HepG2 (cell line): ENCODE results near the gene SPIRE1. TPM values are rescaled to one million over a fixed set of nuclear protein-coding genes. Genes with fewer than 3 reads are reported as not detected.
A peak's percentile ranks its signal among the peaks of the same experiment; 100 is the strongest.

ENCODE experiments used
- DR1 ChIP-seq: sonication (generic); formaldehyde crosslinking; IDR thresholded peaks from 2 replicates; pipeline ENCODE4 v1.8.0; 2021; ENCODE audit warnings: mild to moderate bottlenecking, missing genetic modification reagents, inconsistent platforms
- HNRNPL ChIP-seq: fragments of 200-400 bp; formaldehyde crosslinking; IDR thresholded peaks from 2 replicates; pipeline ENCODE4 v1.6.1; 2017; ENCODE audit warnings: mild to moderate bottlenecking, low read depth, low read length
- KMT2A ChIP-seq: sonication (generic); formaldehyde crosslinking; IDR thresholded peaks from 2 replicates; pipeline ENCODE4 v1.4.0; 2020; ENCODE audit warnings: missing genetic modification reagents
- LCORL ChIP-seq, 2 experiments: fragments of 450-650 bp in 1 of 2; sonication (generic) in 1 of 2; formaldehyde crosslinking in 1 of 2; IDR thresholded peaks; 2 replicates each; pipeline versions ENCODE4 v1.5.0 to v1.6.1; 2017 to 2020; ENCODE audit warnings: antibody characterized with exemption in 1 of 2, missing genetic modification reagents in 1 of 2
- LRRFIP1 ChIP-seq: sonication (generic); formaldehyde crosslinking; conservative IDR thresholded peaks from 2 replicates; pipeline ENCODE4 v1.4.0; 2020; ENCODE audit warnings: missing genetic modification reagents
- MXI1 ChIP-seq: IDR thresholded peaks from 3 replicates; pipeline ENCODE4 v1.6.1; 2012; ENCODE audit warnings: low read depth, low read length, inconsistent platforms, borderline replicate concordance
- MYPOP ChIP-seq: sonication (generic); formaldehyde crosslinking; IDR thresholded peaks from 2 replicates; pipeline ENCODE4 v1.8.1; 2023; ENCODE audit warnings: mild to moderate bottlenecking, moderate library complexity, missing genetic modification reagents
- PHB2 ChIP-seq: fragments of 450-650 bp; IDR thresholded peaks from 2 replicates; pipeline ENCODE4 v1.6.1; 2018; ENCODE audit not compliant: partially characterized antibody
- PRDM10 ChIP-seq: sonication (generic); formaldehyde crosslinking; IDR thresholded peaks from 2 replicates; pipeline ENCODE4 v1.4.0; 2020; ENCODE audit warnings: low read depth, missing genetic modification reagents
- SCMH1 ChIP-seq: sonication (generic); formaldehyde crosslinking; IDR thresholded peaks from 2 replicates; pipeline ENCODE4 v1.9.0; 2021; ENCODE audit warnings: missing genetic modification reagents, mild to moderate bottlenecking, borderline replicate concordance
- SIX4 ChIP-seq: sonication (generic); formaldehyde crosslinking; IDR thresholded peaks from 2 replicates; pipeline ENCODE4 v1.4.0; 2020; ENCODE audit warnings: missing genetic modification reagents
- TP53 ChIP-seq: sonication (generic); formaldehyde crosslinking; conservative IDR thresholded peaks from 2 replicates; pipeline ENCODE4 v1.4.0; 2020; ENCODE audit warnings: missing genetic modification reagents
- ZNF430 ChIP-seq: sonication (generic); formaldehyde crosslinking; IDR thresholded peaks from 2 replicates; pipeline ENCODE4 v1.9.0; 2021; ENCODE audit warnings: mild to moderate bottlenecking, missing genetic modification reagents
- ZNF574 ChIP-seq: sonication (generic); formaldehyde crosslinking; IDR thresholded peaks from 2 replicates; pipeline ENCODE4 v1.4.0; 2020; ENCODE audit warnings: missing genetic modification reagents
- ZNF704 ChIP-seq: sonication (generic); formaldehyde crosslinking; IDR thresholded peaks from 2 replicates; pipeline ENCODE4 v1.8.1; 2023; ENCODE audit warnings: mild to moderate bottlenecking, inconsistent platforms, moderate library complexity, missing genetic modification reagents, borderline replicate concordance
- ZNF746 ChIP-seq: sonication (generic); formaldehyde crosslinking; IDR thresholded peaks from 2 replicates; pipeline ENCODE4 v1.8.0; 2022; ENCODE audit warnings: mild to moderate bottlenecking, missing genetic modification reagents
- ZSCAN22 ChIP-seq: sonication (generic); formaldehyde crosslinking; IDR thresholded peaks from 2 replicates; pipeline ENCODE4 v1.4.0; 2020; ENCODE audit warnings: mild to moderate bottlenecking, missing genetic modification reagents
- polyA plus RNA-seq, 8 experiments: library from polyadenylated mRNA; depleted of rRNA in 3 of 8; stranded (reverse) in 7 of 8; unstranded in 1 of 8; fragments of >200 nt; fragmentation: Illumina TruSeq in 4 of 8; extraction: Trizol in 4 of 8; gene quantifications; 2 replicates each; pipeline versions ENCODE4 v1.2.1 to v1.2.3, GENCODE V29; 2011 to 2016; ENCODE audit warnings: low read depth in 4 of 8, missing spikeins in 1 of 8, mixed read lengths in 1 of 8; ENCODE audit not compliant: insufficient read depth in 1 of 8
- total RNA-seq, 5 experiments: library from RNA; depleted of rRNA; stranded (reverse); fragments of >200 nt; fragmentation: Illumina TruSeq; extraction: Trizol; gene quantifications; 2 replicates each; pipeline ENCODE4 v1.2.3, GENCODE V29; 2016; ENCODE audit warnings: low read depth in 1 of 5

Gene SPIRE1
- total and polyA plus RNA-seq, 2 of the 13 experiments (the other 11 are each of a cell fraction or from before 2014, with no cell fraction given): 9.9 to 21.3 TPM

GRCh38 chr18:12639990-12640880 lies 17.7 kb downstream of the SPIRE1 start (continued):
- TF ChIP-seq ZNF574 (CRISPR knock-in tag): no peak
- TF ChIP-seq MXI1: no peak
- no peak for TF ChIP-seq DR1 (CRISPR knock-in tag)
- no peak for TF ChIP-seq PHB2
- no peak for TF ChIP-seq TP53 (CRISPR knock-in tag)
- TF ChIP-seq LCORL (IDR thresholded peaks at IDR 0.05): no peak
- 0 out of 2 replicates have a peak, but pooled peaks have one; percentile 42 for TF ChIP-seq LCORL (CRISPR knock-in tag; IDR thresholded peaks at IDR 0.05)
- no peak for TF ChIP-seq ZNF704
- no peak for TF ChIP-seq SIX4 (CRISPR knock-in tag)
- TF ChIP-seq ZNF746 (CRISPR knock-in tag): no peak
- no peak; the same call in 1 of the 2 replicates for TF ChIP-seq MYPOP (CRISPR knock-in tag)
- TF ChIP-seq KMT2A (CRISPR knock-in tag): 0 out of 2 replicates have a peak, but pooled peaks have one; percentile 34
- TF ChIP-seq ZSCAN22: no peak
- peak; percentile 76 for TF ChIP-seq PRDM10 (CRISPR knock-in tag)
- TF ChIP-seq LRRFIP1: no peak
- TF ChIP-seq SCMH1 (CRISPR knock-in tag): no peak
- no peak for TF ChIP-seq ZNF430 (CRISPR knock-in tag)
- no peak for TF ChIP-seq HNRNPL
